Liver (tissue), 9 donors: ENCODE measurements around the gene AMN1. TPM values are rescaled to one million over a fixed set of nuclear protein-coding genes. Genes with fewer than 3 reads are reported as not detected.

Source experiments
- DNase-seq: peaks from one replicate; pipeline ENCODE4 v3.0.0-alpha.2; 2017; ENCODE audit warnings: low spot score
- H3K27ac ChIP-seq, 2 donors: one replicate each; pipeline ENCODE4 v1.7.0; 2013; ENCODE audit warnings: inconsistent platforms in 2 of 2, low read length in 2 of 2, control low read depth in 1 of 2, low read depth in 1 of 2, mild to moderate bottlenecking in 1 of 2
- H3K27me3 ChIP-seq, 4 donors: one replicate each; pipeline versions ENCODE4 v1.6.1 to v1.7.0; 2013; ENCODE audit warnings: low read length in 3 of 4, inconsistent platforms in 1 of 4, mild to moderate bottlenecking in 1 of 4, moderate library complexity in 1 of 4; ENCODE audit not compliant: control insufficient read depth in 4 of 4, insufficient read depth in 4 of 4
- H3K36me3 ChIP-seq, 4 donors: one replicate each; pipeline versions ENCODE4 v1.6.1 to v1.7.0; 2013; ENCODE audit warnings: low read length in 3 of 4, mild to moderate bottlenecking in 3 of 4, low read depth in 1 of 4, moderate library complexity in 1 of 4; ENCODE audit not compliant: control insufficient read depth in 4 of 4, insufficient read depth in 3 of 4
- H3K4me1 ChIP-seq, 4 donors: one replicate each; pipeline versions ENCODE4 v1.6.1 to v1.7.0; 2013; ENCODE audit warnings: low read length in 3 of 4, mild to moderate bottlenecking in 3 of 4, moderate library complexity in 1 of 4; ENCODE audit not compliant: control insufficient read depth in 4 of 4, insufficient read depth in 4 of 4
- H3K4me3 ChIP-seq, 3 donors: one replicate each; pipeline versions ENCODE4 v1.6.1 to v1.7.0; 2013; ENCODE audit warnings: low read length in 3 of 3, control low read depth in 1 of 3, low read depth in 1 of 3, mild to moderate bottlenecking in 1 of 3
- H3K9ac ChIP-seq, 2 donors: one replicate each; pipeline ENCODE4 v1.7.0; 2013; ENCODE audit warnings: low read length in 2 of 2, mild to moderate bottlenecking in 2 of 2, moderate library complexity in 2 of 2, control low read depth in 1 of 2, low read depth in 1 of 2
- H3K9me3 ChIP-seq, 4 donors: one replicate each; pipeline versions ENCODE4 v1.6.1 to v1.7.0; 2013; ENCODE audit warnings: low read length in 3 of 4; ENCODE audit not compliant: control insufficient read depth in 4 of 4
- ATF3 ChIP-seq: IDR thresholded peaks from 2 replicates; pipeline ENCODE4 v1.6.1; 2016; ENCODE audit warnings: antibody characterized with exemption
- CTCF ChIP-seq: fragments of 150-350 bp; IDR thresholded peaks from 2 replicates; pipeline ENCODE4 v1.5.1; 2017; ENCODE audit warnings: improper control_type of control experiment, low read depth, low read length; ENCODE audit not compliant: missing input control
- EGR1 ChIP-seq, 2 donors: IDR thresholded peaks; 2 replicates each; pipeline ENCODE4 v1.6.1; 2016 to 2018; ENCODE audit warnings: antibody characterized with exemption in 2 of 2, low read depth in 2 of 2
- FOXA1 ChIP-seq: IDR thresholded peaks from 2 replicates; pipeline ENCODE4 v1.6.1; 2016; ENCODE audit warnings: antibody characterized with exemption
- GABPA ChIP-seq, 2 donors: IDR thresholded peaks in 1 of 2; conservative IDR thresholded peaks in 1 of 2; 2 replicates each; pipeline ENCODE4 v1.6.1; 2016; ENCODE audit warnings: antibody characterized with exemption in 2 of 2, mild to moderate bottlenecking in 1 of 2, moderate library complexity in 1 of 2
- HNF4A ChIP-seq, 2 donors: conservative IDR thresholded peaks; 2 replicates each; pipeline ENCODE4 v1.6.1; 2016; ENCODE audit warnings: antibody characterized with exemption in 2 of 2, mild to moderate bottlenecking in 2 of 2
- HNF4G ChIP-seq: IDR thresholded peaks from 2 replicates; pipeline ENCODE4 v1.6.1; 2016; ENCODE audit warnings: antibody characterized with exemption
- JUND ChIP-seq, 2 donors: IDR thresholded peaks; 2 replicates each; pipeline ENCODE4 v1.6.1; 2016; ENCODE audit warnings: antibody characterized with exemption in 2 of 2
- MAX ChIP-seq: IDR thresholded peaks from 2 replicates; pipeline ENCODE4 v1.6.1; 2016; ENCODE audit warnings: antibody characterized with exemption
- NR2F2 ChIP-seq: IDR thresholded peaks from 2 replicates; pipeline ENCODE4 v1.6.1; 2016; ENCODE audit warnings: antibody characterized with exemption
- RAD21 ChIP-seq, 2 donors: IDR thresholded peaks; 2 replicates each; pipeline ENCODE4 v1.6.1; 2016; ENCODE audit warnings: antibody characterized with exemption in 2 of 2, mild to moderate bottlenecking in 2 of 2
- REST ChIP-seq: IDR thresholded peaks from 2 replicates; pipeline ENCODE4 v1.6.1; 2016; ENCODE audit warnings: antibody characterized with exemption, mild to moderate bottlenecking
- RXRA ChIP-seq, 2 donors: IDR thresholded peaks; 2 replicates each; pipeline ENCODE4 v1.6.1; 2017 to 2018; ENCODE audit warnings: antibody characterized with exemption in 2 of 2, mild to moderate bottlenecking in 1 of 2
- SP1 ChIP-seq: IDR thresholded peaks from 2 replicates; pipeline ENCODE4 v1.6.1; 2018; ENCODE audit warnings: antibody characterized with exemption, mild to moderate bottlenecking
- TAF1 ChIP-seq: conservative IDR thresholded peaks from 2 replicates; pipeline ENCODE4 v1.6.1; 2016; ENCODE audit warnings: antibody characterized with exemption, mild to moderate bottlenecking
- YY1 ChIP-seq: IDR thresholded peaks from 2 replicates; pipeline ENCODE4 v1.6.1; 2016; ENCODE audit warnings: antibody characterized with exemption, mild to moderate bottlenecking
- ZBTB33 ChIP-seq: IDR thresholded peaks from 2 replicates; pipeline ENCODE4 v1.6.1; 2016; ENCODE audit warnings: antibody characterized with exemption
- WGBS: extraction: QIAGEN DNeasy Blood & Tissue Kit; methylation state at CpG from one replicate; pipeline ENCODE4 v1.1.7; 2013; 5-methylcytosine and 5-hydroxymethylcytosine counted together
- polyA plus RNA-seq, 2 donors: library from polyadenylated mRNA; stranded (reverse) in 1 of 2; unstranded in 1 of 2; fragments of 200-250 nt in 1 of 2; fragments of >200 nt in 1 of 2; fragmentation: Nextera tagmentation in 1 of 2; extraction: Ambion mirVana in 1 of 2; gene quantifications; one replicate each; pipeline versions ENCODE4 v1.2.1 to v1.2.3, GENCODE V29; 2013 to 2015
- total RNA-seq, 2 donors: library from RNA; depleted of rRNA; stranded (reverse); fragments of >200 nt; gene quantifications; one replicate each; pipeline ENCODE4 v1.2.3, GENCODE V29; 2014
- donor health status: healthy.
- donor health status: healthy.
- donor health status: healthy.
- donor health status: healthy.
- donor health status: healthy.

Gene AMN1
- total and polyA plus RNA-seq, 4 donors, result 1.9 to 5.2 (median 3.7) TPM

GRCh38 chr12:31647086-31647491 is 81.7 kb downstream of the AMN1 start (continued):
- TF ChIP-seq CTCF (no peak), JUND (IDR thresholded peaks at IDR 0.05) (no peak), ATF3 (no peak), TAF1 (no peak)

GRCh38 chr12:31645924-31646323 is 82.9 kb downstream of the AMN1 start:
- WGBS, result 69% methylated on average over 5 of the region's 5 CpGs
- H3K4me1 ChIP-seq, result no peaks in the 10 kb centered on the region
- no peak for DNase-seq
- no peak overlapping the region for H3K27ac ChIP-seq
- H3K9me3 ChIP-seq, result no peaks in the 10 kb centered on the region
- no peak overlapping the region for H3K9ac ChIP-seq
- TF ChIP-seq EGR1 (IDR thresholded peaks at IDR 0.05; ENCODE audit: low read depth in 2 of 2) (no peak), CTCF (no peak), RXRA (IDR thresholded peaks at IDR 0.05) (no peak), HNF4A (conservative IDR thresholded peaks at IDR 0.05) (no peak), YY1 (no peak), NR2F2 (no peak), FOXA1 (no peak), TAF1 (no peak), RAD21 (IDR thresholded peaks at IDR 0.05) (no peak), JUND (IDR thresholded peaks at IDR 0.05) (no peak), GABPA (IDR thresholded peaks at IDR 0.05 in 1 of 2, conservative IDR thresholded peaks at IDR 0.05 in 1 of 2) (no peak), ATF3 (no peak), SP1 (no peak), MAX (no peak), ZBTB33 (no peak), HNF4G (no peak), REST (no peak)
- H3K4me3 ChIP-seq, result no peak overlapping the region
- no peaks in the 10 kb centered on the region for H3K36me3 ChIP-seq
- no peaks in the 10 kb centered on the region for H3K27me3 ChIP-seq
